BLaER1 (cell line): ENCODE results near the gene VEGFA.

ENCODE experiments used
- H3K27ac ChIP-seq: shearing (Covaris generic); formaldehyde crosslinking; 2 replicates; pipeline ENCODE4 v1.8.1; 2022
- H3K27me3 ChIP-seq: shearing (Covaris generic); formaldehyde crosslinking; 2 replicates; pipeline ENCODE4 v1.8.1; 2022
- H3K36me3 ChIP-seq: shearing (Covaris generic); formaldehyde crosslinking; 2 replicates; pipeline ENCODE4 v1.8.1; 2022
- H3K4me1 ChIP-seq: shearing (Covaris generic); formaldehyde crosslinking; 2 replicates; pipeline ENCODE4 v1.8.1; 2022
- H3K4me2 ChIP-seq: shearing (Covaris generic); formaldehyde crosslinking; 2 replicates; pipeline ENCODE4 v1.8.1; 2022
- H3K4me3 ChIP-seq: shearing (Covaris generic); formaldehyde crosslinking; 2 replicates; pipeline ENCODE4 v1.8.1; 2022
- H3K9ac ChIP-seq: shearing (Covaris generic); formaldehyde crosslinking; 2 replicates; pipeline ENCODE4 v1.8.1; 2022
- H3K9me3 ChIP-seq: shearing (Covaris generic); formaldehyde crosslinking; 2 replicates; pipeline ENCODE4 v1.8.1; 2022
- H4K20me1 ChIP-seq: shearing (Covaris generic); formaldehyde crosslinking; 2 replicates; pipeline ENCODE4 v1.8.1; 2022
- Cebpa-rat ChIP-seq: shearing (Covaris generic); IDR thresholded peaks from 2 replicates; pipeline ENCODE4 v1.8.1; 2022

VEGFA gene

GRCh38 chr6:43744931-43745727, 24.9 kb upstream of the VEGFA start:
- no peaks in the 10 kb centered on the region for H3K36me3 ChIP-seq
- no peak overlapping the region for H3K9ac ChIP-seq
- no peaks in the 10 kb centered on the region for H3K27me3 ChIP-seq
- TF ChIP-seq Cebpa-rat = no peak
- H3K9me3 ChIP-seq = no peaks in the 10 kb centered on the region
- no peak overlapping the region for H3K4me2 ChIP-seq
- H3K4me3 ChIP-seq = no peak overlapping the region
- no peaks in the 10 kb centered on the region for H4K20me1 ChIP-seq
- no peak overlapping the region for H3K27ac ChIP-seq
- peaks cover 8% of the 10 kb centered on the region for H3K4me1 ChIP-seq

- Histone ChIP-seq H3K4me3 (no peak overlapping the region), H3K36me3 (no peaks in the 10 kb centered on the region), H3K4me2 (no peak overlapping the region; the same call in 1 of the 2 replicates), H3K4me1 (peaks cover 8% of the 10 kb centered on the region), H3K27ac (no peak overlapping the region), H4K20me1 (no peaks in the 10 kb centered on the region), H3K27me3 (no peaks in the 10 kb centered on the region), H3K9ac (no peak overlapping the region), H3K9me3 (no peaks in the 10 kb centered on the region)
- no peak for TF ChIP-seq Cebpa-rat
Observed at GRCh38 chr6:43746071-43746470, 23.9 kb upstream of the VEGFA start.

GRCh38 chr6:43746613-43747102, 23.4 kb upstream of the VEGFA start:
- Histone ChIP-seq H3K9me3 (no peaks in the 10 kb centered on the region), H3K4me3 (no peak overlapping the region), H3K36me3 (no peaks in the 10 kb centered on the region), H3K4me1 (peaks cover 8% of the 10 kb centered on the region), H3K27me3 (no peaks in the 10 kb centered on the region), H3K9ac (no peak overlapping the region), H3K4me2 (no peak overlapping the region; the same call in 1 of the 2 replicates), H3K27ac (no peak overlapping the region), H4K20me1 (no peaks in the 10 kb centered on the region)
- no peak for TF ChIP-seq Cebpa-rat

GRCh38 chr6:43747784-43748183, 22.2 kb upstream of the VEGFA start:
- no peak overlapping the region for H3K4me3 ChIP-seq
- TF ChIP-seq Cebpa-rat = no peak
- no peak overlapping the region for H3K27ac ChIP-seq
- H3K27me3 ChIP-seq = no peaks in the 10 kb centered on the region
- peaks cover 8% of the 10 kb centered on the region for H3K4me1 ChIP-seq
- H3K36me3 ChIP-seq = no peaks in the 10 kb centered on the region
- H3K9me3 ChIP-seq = no peaks in the 10 kb centered on the region
- H4K20me1 ChIP-seq = no peaks in the 10 kb centered on the region
- H3K4me2 ChIP-seq = no peak overlapping the region
- no peak overlapping the region for H3K9ac ChIP-seq

- no peak overlapping the region for H3K4me3 ChIP-seq
- TF ChIP-seq Cebpa-rat = no peak
- H4K20me1 ChIP-seq = no peaks in the 10 kb centered on the region
- no peak overlapping the region for H3K9ac ChIP-seq
- H3K27ac ChIP-seq = no peak overlapping the region
- H3K9me3 ChIP-seq = no peaks in the 10 kb centered on the region
- no peak overlapping the region for H3K4me2 ChIP-seq
- H3K36me3 ChIP-seq = no peaks in the 10 kb centered on the region
- H3K4me1 ChIP-seq = peaks cover 12% of the 10 kb centered on the region
- no peaks in the 10 kb centered on the region for H3K27me3 ChIP-seq
Observed at GRCh38 chr6:43748765-43749164, 21.2 kb upstream of the VEGFA start.

GRCh38 chr6:43749461-43749860, 20.6 kb upstream of the VEGFA start:
- no peak for TF ChIP-seq Cebpa-rat
- peaks cover 13% of the 10 kb centered on the region for H3K4me1 ChIP-seq
- no peak overlapping the region for H3K4me3 ChIP-seq
- no peaks in the 10 kb centered on the region for H3K9me3 ChIP-seq
- H3K27ac ChIP-seq = no peak overlapping the region
- H4K20me1 ChIP-seq = no peaks in the 10 kb centered on the region
- no peak overlapping the region for H3K9ac ChIP-seq
- no peaks in the 10 kb centered on the region for H3K27me3 ChIP-seq
- H3K4me2 ChIP-seq = no peak overlapping the region
- H3K36me3 ChIP-seq = no peaks in the 10 kb centered on the region

- no peak overlapping the region for H3K27ac ChIP-seq
- no peaks in the 10 kb centered on the region for H3K9me3 ChIP-seq
- TF ChIP-seq Cebpa-rat = no peak
- H3K27me3 ChIP-seq = no peaks in the 10 kb centered on the region
- no peak overlapping the region for H3K9ac ChIP-seq
- no peaks in the 10 kb centered on the region for H3K36me3 ChIP-seq
- H4K20me1 ChIP-seq = no peaks in the 10 kb centered on the region
- peaks cover 13% of the 10 kb centered on the region for H3K4me1 ChIP-seq
- no peak overlapping the region for H3K4me2 ChIP-seq
- no peak overlapping the region for H3K4me3 ChIP-seq
Observed at GRCh38 chr6:43750622-43751021, 19.4 kb upstream of the VEGFA start.

- H3K4me3 ChIP-seq = no peak overlapping the region
- TF ChIP-seq Cebpa-rat = no peak
- no peaks in the 10 kb centered on the region for H3K36me3 ChIP-seq
- H3K4me2 ChIP-seq = no peak overlapping the region
- H3K9me3 ChIP-seq = no peaks in the 10 kb centered on the region
- no peaks in the 10 kb centered on the region for H4K20me1 ChIP-seq
- H3K27me3 ChIP-seq = no peaks in the 10 kb centered on the region
- no peak overlapping the region for H3K27ac ChIP-seq
- peaks cover 5% of the 10 kb centered on the region; the same call in 1 of the 2 replicates for H3K4me1 ChIP-seq
- no peak overlapping the region for H3K9ac ChIP-seq
Observed at GRCh38 chr6:43753570-43754183, 16.3 kb upstream of the VEGFA start.

GRCh38 chr6:43757966-43758616, 11.9 kb upstream of the VEGFA start:
- H3K27me3 ChIP-seq = no peaks in the 10 kb centered on the region
- TF ChIP-seq Cebpa-rat = no peak
- H3K27ac ChIP-seq = no peak overlapping the region
- no peak overlapping the region for H3K4me2 ChIP-seq
- no peak overlapping the region for H3K4me3 ChIP-seq
- H4K20me1 ChIP-seq = no peaks in the 10 kb centered on the region
- H3K4me1 ChIP-seq = peaks cover 5% of the 10 kb centered on the region; the same call in 1 of the 2 replicates
- no peaks in the 10 kb centered on the region for H3K9me3 ChIP-seq
- no peaks in the 10 kb centered on the region for H3K36me3 ChIP-seq
- H3K9ac ChIP-seq = no peak overlapping the region

GRCh38 chr6:43758617-43759050, 11.4 kb upstream of the VEGFA start:
- no peaks in the 10 kb centered on the region for H3K9me3 ChIP-seq
- no peaks in the 10 kb centered on the region for H3K36me3 ChIP-seq
- no peak for TF ChIP-seq Cebpa-rat
- H3K9ac ChIP-seq = no peak overlapping the region
- no peak overlapping the region for H3K4me3 ChIP-seq
- H3K4me2 ChIP-seq = no peak overlapping the region
- no peak overlapping the region for H3K27ac ChIP-seq
- no peaks in the 10 kb centered on the region for H3K27me3 ChIP-seq
- peaks cover 2% of the 10 kb centered on the region; the same call in 1 of the 2 replicates for H3K4me1 ChIP-seq
- no peaks in the 10 kb centered on the region for H4K20me1 ChIP-seq
